ENCODE data around the gene H6PD.

H6PD gene

GRCh38 chr1:9314111-9314510, 79.5 kb downstream of the H6PD start:
- DNase-seq = no peak
- no peaks in the 10 kb centered on the region for H3K36me3 ChIP-seq
- no peak for TF ChIP-seq CTCF (IDR thresholded peaks at IDR 0.05; ENCODE audit: low read depth, low read length)
- no peaks in the 10 kb centered on the region for H3K9me3 ChIP-seq
- no peak overlapping the region for H3K4me3 ChIP-seq (ENCODE audit: low read depth, low read length)
- H3K27me3 ChIP-seq = no peaks in the 10 kb centered on the region
- H3K4me1 ChIP-seq = no peaks in the 10 kb centered on the region

GRCh38 chr1:9314711-9315379, 80.3 kb downstream of the H6PD start:
- DNase-seq = no peak
- H3K9me3 ChIP-seq = no peaks in the 10 kb centered on the region
- no peaks in the 10 kb centered on the region for H3K36me3 ChIP-seq
- no peak overlapping the region for H3K4me3 ChIP-seq (ENCODE audit: low read depth, low read length)
- H3K27me3 ChIP-seq = no peaks in the 10 kb centered on the region
- TF ChIP-seq CTCF (IDR thresholded peaks at IDR 0.05; ENCODE audit: low read depth, low read length) = no peak
- no peaks in the 10 kb centered on the region for H3K4me1 ChIP-seq

- Histone ChIP-seq H3K36me3 (no peaks in the 10 kb centered on the region), H3K27me3 (no peaks in the 10 kb centered on the region), H3K4me1 (no peaks in the 10 kb centered on the region), H3K4me3 (ENCODE audit: low read depth, low read length) (no peak overlapping the region), H3K9me3 (no peaks in the 10 kb centered on the region)
- no peak for DNase-seq
- no peak for TF ChIP-seq CTCF (IDR thresholded peaks at IDR 0.05; ENCODE audit: low read depth, low read length)
Observed at GRCh38 chr1:9315411-9316079, 81.0 kb downstream of the H6PD start.

- Histone ChIP-seq H3K4me1 (no peaks in the 10 kb centered on the region), H3K27me3 (no peaks in the 10 kb centered on the region), H3K36me3 (no peaks in the 10 kb centered on the region), H3K9me3 (no peaks in the 10 kb centered on the region), H3K4me3 (ENCODE audit: low read depth, low read length) (no peak overlapping the region)
- DNase-seq = no peak
- no peak for TF ChIP-seq CTCF (IDR thresholded peaks at IDR 0.05; ENCODE audit: low read depth, low read length)
Observed at GRCh38 chr1:9316080-9316444, 81.5 kb downstream of the H6PD start.

GRCh38 chr1:9316512-9316911, 81.9 kb downstream of the H6PD start:
- Histone ChIP-seq H3K9me3 (no peaks in the 10 kb centered on the region), H3K4me1 (no peaks in the 10 kb centered on the region), H3K4me3 (ENCODE audit: low read depth, low read length) (no peak overlapping the region), H3K27me3 (no peaks in the 10 kb centered on the region), H3K36me3 (no peaks in the 10 kb centered on the region)
- DNase-seq = no peak
- TF ChIP-seq CTCF (IDR thresholded peaks at IDR 0.05; ENCODE audit: low read depth, low read length) = no peak

- no peak overlapping the region for H3K4me3 ChIP-seq (ENCODE audit: low read depth, low read length)
- H3K4me1 ChIP-seq = no peaks in the 10 kb centered on the region
- TF ChIP-seq CTCF (IDR thresholded peaks at IDR 0.05; ENCODE audit: low read depth, low read length) = no peak
- no peak for DNase-seq
- H3K36me3 ChIP-seq = no peaks in the 10 kb centered on the region
- H3K9me3 ChIP-seq = no peaks in the 10 kb centered on the region
- H3K27me3 ChIP-seq = no peaks in the 10 kb centered on the region
Observed at GRCh38 chr1:9317072-9317471, 82.5 kb downstream of the H6PD start.
